Measurements from ENCODE around the gene RAB44. TPM values are rescaled to one million over a fixed set of nuclear protein-coding genes. Genes with fewer than 3 reads are reported as not detected.
"Not testable (repeated sequence)": the region's sequence is repeated elsewhere in the genome, so short reads cannot be mapped to it uniquely, and the experiment has no call there.

RAB44 gene
- total and polyA plus RNA-seq, 3 donors from 2014 or later, result 0.09 to 0.56 (median 0.24) TPM

DNA sequence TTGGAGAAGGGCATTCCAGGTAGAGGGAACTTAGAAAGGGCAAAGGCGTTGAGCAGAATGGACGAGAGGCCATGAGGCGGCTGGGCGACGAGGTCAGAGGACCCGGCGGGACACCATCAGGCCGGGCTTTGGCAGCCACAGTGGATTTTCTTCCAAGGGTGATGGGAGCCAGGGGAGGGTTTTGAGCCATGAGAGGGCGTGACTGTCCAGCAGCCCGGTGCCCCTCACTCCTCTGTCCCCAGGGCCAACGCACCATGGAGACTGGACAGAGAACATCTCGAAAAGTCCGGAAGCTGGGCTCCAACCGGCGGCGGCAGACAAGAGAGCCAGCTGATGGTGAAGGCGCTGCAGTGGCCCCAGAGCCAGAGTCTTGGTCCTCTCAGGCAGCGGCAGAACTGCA, 6.4 kb downstream of the RAB44 start:
- Histone ChIP-seq H3K27me3 (no peaks in the 10 kb centered on the region), H3K4me1 (no peaks in the 10 kb centered on the region), H3K9me3 (no peaks in the 10 kb centered on the region), H3K27ac (no peak overlapping the region), H3K4me3 (no peak overlapping the region), H3K36me3 (ENCODE audit: low read depth, missing control alignments) (no peaks in the 10 kb centered on the region)
- WGBS, 2 donors, result 94 to 97% methylated on average over 18 of the region's 18 CpGs
- TF ChIP-seq POLR2A (IDR thresholded peaks at IDR 0.05), result no peak
- TF ChIP-seq, protein P1, sequence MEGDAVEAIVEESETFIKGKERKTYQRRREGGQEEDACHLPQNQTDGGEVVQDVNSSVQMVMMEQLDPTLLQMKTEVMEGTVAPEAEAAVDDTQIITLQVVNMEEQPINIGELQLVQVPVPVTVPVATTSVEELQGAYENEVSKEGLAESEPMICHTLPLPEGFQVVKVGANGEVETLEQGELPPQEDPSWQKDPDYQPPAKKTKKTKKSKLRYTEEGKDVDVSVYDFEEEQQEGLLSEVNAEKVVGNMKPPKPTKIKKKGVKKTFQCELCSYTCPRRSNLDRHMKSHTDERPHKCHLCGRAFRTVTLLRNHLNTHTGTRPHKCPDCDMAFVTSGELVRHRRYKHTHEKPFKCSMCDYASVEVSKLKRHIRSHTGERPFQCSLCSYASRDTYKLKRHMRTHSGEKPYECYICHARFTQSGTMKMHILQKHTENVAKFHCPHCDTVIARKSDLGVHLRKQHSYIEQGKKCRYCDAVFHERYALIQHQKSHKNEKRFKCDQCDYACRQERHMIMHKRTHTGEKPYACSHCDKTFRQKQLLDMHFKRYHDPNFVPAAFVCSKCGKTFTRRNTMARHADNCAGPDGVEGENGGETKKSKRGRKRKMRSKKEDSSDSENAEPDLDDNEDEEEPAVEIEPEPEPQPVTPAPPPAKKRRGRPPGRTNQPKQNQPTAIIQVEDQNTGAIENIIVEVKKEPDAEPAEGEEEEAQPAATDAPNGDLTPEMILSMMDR (IDR thresholded peaks at IDR 0.05), result no peak
- intact Hi-C loops (cut with DNase I; ENCODE audit: low total_unique reads), result no loop called here
- DNase-seq, result no peak

DNA sequence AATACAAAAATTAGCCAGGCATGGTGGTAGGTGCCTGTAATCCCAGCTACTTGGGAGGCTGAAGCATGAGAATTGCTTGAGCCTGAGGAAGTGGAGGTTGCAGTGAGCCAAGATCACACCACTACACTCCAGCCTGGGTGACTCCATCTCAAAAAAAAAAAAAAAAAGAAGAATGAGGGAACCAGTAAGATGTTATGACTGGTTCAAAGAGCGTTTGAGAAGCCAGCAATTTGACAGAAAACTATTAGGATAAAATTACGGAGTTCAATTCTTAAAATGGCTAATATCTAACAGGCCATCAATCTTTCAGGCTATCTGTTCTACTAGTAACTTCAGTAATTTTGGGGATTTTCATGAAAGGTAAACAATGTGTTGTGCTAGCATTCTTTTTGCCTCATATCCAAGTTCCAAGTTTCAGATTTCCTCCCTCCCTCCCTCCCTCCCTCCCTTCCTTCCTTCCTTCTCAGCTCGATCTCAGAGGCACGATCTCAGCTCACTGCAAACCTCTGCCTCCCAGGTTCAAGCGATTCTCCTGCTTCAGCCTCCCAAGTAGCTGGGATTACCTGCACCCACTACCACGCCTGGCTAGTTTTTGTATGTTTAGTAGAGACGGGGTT, 7.4 kb downstream of the RAB44 start:
- H3K27ac ChIP-seq; H3K9me3 ChIP-seq; H3K4me1 ChIP-seq; H3K4me3 ChIP-seq; DNase-seq; intact Hi-C loops (cut with DNase I; ENCODE audit: low total_unique reads); H3K27me3 ChIP-seq; H3K36me3 ChIP-seq (ENCODE audit: low read depth, missing control alignments): not testable (repeated sequence)
- WGBS, 2 donors, result 67 to 79% methylated on average over 7 of the region's 7 CpGs

DNA sequence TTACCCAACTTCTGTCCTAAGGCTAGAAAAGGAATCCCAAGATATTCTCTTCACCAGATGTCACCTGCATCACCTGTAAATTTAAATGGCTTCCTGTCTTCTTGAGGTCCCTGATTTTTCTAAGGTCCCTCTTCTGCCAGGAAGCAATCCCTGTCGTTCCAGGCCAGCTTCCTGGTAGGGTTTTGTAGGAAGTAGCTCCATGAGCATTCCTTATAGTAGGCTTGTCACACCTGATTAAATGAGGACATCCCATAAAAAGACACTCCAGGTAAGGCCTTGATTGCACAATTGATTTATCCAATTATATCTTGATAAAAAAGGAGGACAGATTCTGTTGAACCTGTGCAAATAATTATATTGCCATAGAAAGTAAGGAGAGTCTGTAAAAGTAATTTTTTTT, 8.7 kb downstream of the RAB44 start:
- Histone ChIP-seq H3K36me3 (ENCODE audit: low read depth, missing control alignments) (no peaks in the 10 kb centered on the region), H3K27me3 (no peaks in the 10 kb centered on the region), H3K4me3 (no peak overlapping the region), H3K4me1 (no peaks in the 10 kb centered on the region), H3K9me3 (no peaks in the 10 kb centered on the region), H3K27ac (no peak overlapping the region)
- intact Hi-C loops (cut with DNase I; ENCODE audit: low total_unique reads), result no loop called here
- 75 to 92% methylated on average over 1 of the region's 1 CpG for WGBS, 2 donors
- DNase-seq, result no peak
- no peak for TF ChIP-seq POLR2A (IDR thresholded peaks at IDR 0.05)
- TF ChIP-seq, protein P1 (IDR thresholded peaks at IDR 0.05), result no peak

DNA sequence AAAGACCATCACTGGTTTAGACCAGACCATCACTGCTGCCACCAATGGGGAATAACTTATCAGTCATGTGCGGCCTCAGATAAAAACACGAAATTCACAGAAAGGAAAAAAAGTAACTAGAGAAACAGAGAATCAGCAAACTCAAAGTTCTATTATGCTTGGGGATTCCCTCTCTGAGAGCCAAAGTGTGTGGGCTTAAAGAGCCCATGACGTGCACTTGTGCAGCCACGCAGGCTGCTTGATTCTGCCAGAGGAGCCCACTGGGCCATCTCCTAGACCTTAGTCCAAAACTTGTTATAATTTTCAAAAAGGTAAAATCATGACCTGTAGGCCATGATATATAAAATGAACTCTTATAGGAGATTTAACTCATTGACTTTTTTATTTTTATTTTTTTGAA, 15.2 kb downstream of the RAB44 start:
- intact Hi-C loops (cut with DNase I; ENCODE audit: low total_unique reads), result no loop called here
- TF ChIP-seq, protein P1 (IDR thresholded peaks at IDR 0.05), result no peak
- no peak for TF ChIP-seq POLR2A (IDR thresholded peaks at IDR 0.05)
- no peak for DNase-seq
- Histone ChIP-seq H3K4me3 (no peak overlapping the region), H3K4me1 (no peaks in the 10 kb centered on the region), H3K9me3 (no peaks in the 10 kb centered on the region), H3K27ac (no peak overlapping the region), H3K36me3 (ENCODE audit: low read depth, missing control alignments) (no peaks in the 10 kb centered on the region), H3K27me3 (no peaks in the 10 kb centered on the region)
- WGBS, 2 donors, result 69 to 73% methylated on average over 4 of the region's 4 CpGs

DNA sequence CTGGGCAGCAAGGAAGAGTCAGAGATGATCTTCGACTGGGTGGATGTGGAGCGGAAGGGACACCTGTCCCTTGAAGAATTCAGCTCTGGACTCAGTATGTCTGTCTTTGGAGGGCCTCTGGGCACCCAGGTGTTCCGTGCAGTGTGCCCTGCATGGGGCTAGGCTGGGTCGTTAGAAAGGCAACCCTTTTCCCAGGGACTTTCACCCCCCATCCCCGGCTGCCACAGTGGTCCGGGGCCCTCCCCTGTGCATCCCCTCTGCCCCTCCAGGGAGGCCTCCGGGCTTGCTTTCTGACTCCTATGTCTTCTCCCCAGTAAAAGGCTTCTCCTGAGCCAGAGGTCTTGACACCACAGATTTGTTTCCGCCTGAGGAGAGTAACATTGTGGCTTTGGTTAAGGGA, 16.2 kb downstream of the RAB44 start:
- WGBS, 2 donors, result 87 to 94% methylated on average over 2 to 8 of the region's 8 CpGs
- no peaks in the 10 kb centered on the region for H3K9me3 ChIP-seq
- H3K4me3 ChIP-seq, result no peak overlapping the region
- H3K4me1 ChIP-seq, result no peaks in the 10 kb centered on the region
- intact Hi-C loops (cut with DNase I; ENCODE audit: low total_unique reads), result no loop called here
- DNase-seq, result no peak
- TF ChIP-seq POLR2A (IDR thresholded peaks at IDR 0.05), result no peak
- TF ChIP-seq, protein P1 (IDR thresholded peaks at IDR 0.05), result no peak
- no peak overlapping the region for H3K27ac ChIP-seq
- no peaks in the 10 kb centered on the region for H3K36me3 ChIP-seq (ENCODE audit: low read depth, missing control alignments)
- H3K27me3 ChIP-seq, result no peaks in the 10 kb centered on the region

Data from testis (tissue), 3 donors.